GM15510 (cell line): ENCODE measurements around the gene FMNL3.

Experiments used
- POLR2A ChIP-seq: IDR thresholded peaks from 3 replicates; pipeline ENCODE4 v1.6.1; 2011; ENCODE audit warnings: borderline replicate concordance; ENCODE audit not compliant: insufficient read length; ENCODE audit errors: extremely low read depth

The FMNL3 gene

DNA sequence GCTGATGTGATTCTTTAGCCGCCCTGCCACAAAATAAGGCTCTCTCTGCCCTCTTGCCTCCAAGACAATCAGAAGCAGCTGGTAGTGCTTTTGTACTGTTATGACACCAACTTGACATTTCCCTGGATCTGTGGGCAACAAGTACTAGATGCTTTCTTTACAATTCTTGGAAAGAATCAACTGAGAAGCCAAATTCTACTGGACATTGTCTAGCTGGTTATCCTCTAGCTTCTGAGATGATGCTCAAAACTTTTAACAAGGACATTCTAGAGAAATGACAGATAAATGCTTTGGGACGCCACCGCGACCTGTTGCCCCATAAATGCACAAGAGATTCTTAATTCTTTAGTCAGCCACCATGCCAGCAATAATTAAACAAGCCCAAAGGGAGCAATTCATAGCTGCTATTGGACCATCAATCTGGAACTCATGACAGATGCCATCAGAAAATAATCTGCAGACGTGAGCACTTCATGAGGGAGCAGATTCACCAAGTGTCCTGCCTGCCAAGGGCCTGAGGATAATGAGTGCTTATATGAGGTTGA is 22.8 kb downstream of the FMNL3 start:
- no peak for TF ChIP-seq POLR2A

DNA sequence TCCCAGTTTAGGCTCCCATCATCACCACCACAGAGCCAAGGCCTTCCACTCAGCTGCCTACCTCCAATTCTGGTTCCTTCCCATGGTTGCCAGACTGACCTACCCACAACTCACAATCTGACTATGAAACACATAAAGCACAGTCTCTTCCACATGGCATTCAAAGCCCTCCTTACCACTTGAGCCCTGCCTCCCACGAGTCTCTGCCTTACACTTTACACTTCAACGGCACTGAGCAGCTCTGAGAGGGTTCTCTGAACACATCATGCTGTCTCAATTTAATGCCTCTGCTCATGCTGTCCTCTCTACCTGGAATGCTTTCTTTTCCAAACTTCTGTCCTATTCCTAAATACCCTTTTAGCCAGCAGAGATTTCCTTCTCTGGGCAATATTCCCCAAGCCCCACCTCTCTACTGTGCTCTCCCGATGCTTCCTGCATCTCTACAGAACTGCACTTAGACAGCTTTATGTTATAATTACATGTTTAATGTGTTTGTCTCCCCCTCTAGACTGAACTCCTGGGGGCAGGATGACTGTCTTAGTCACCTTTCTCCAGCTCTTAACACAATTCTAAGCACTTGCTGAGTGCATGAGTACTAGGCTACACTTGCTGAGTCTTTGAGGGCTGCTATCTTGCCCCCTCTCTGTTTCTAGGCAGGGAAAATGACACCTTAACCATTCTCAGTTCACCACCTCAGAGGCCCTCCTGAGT is 23.5 kb downstream of the FMNL3 start:
- TF ChIP-seq POLR2A, result no peak

DNA sequence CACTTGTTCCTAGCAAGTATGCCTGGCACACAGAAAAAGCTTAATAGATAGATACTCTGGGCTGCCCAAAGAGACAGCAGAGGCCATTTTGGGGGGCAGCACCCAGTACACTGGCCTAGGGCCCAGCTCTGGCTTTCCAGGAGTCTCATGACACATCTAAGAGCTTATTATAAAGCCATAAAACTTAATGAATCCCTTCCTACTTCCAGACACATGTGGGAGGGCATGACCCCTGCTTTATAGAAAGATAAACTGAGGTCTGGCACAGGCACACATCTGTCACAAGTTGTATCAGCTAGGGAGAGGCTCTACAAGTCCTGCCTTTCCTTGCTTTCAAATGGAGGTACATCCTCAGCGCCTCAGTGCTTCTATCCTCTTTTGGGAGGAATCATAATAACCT is 27.1 kb downstream of the FMNL3 start:
- TF ChIP-seq POLR2A, result no peak

DNA sequence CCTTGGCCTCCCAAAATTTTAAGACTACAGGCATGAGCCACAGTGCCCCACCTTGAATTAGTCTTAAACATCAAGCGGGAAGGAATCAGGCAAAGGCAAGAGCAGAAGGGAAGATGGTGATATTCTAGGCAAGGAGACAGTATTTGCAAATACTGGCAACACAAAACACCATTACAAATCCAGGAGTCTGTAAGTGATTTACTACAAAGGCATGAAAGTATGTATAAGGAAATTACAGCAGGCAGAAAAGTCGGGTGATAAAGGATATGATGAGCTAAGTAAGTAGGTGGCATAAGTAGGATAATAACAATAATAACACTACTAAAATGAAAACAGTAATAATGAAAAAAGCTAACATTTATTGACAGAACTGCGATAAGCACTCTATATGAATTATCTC is 28.5 kb downstream of the FMNL3 start:
- no peak for TF ChIP-seq POLR2A

DNA sequence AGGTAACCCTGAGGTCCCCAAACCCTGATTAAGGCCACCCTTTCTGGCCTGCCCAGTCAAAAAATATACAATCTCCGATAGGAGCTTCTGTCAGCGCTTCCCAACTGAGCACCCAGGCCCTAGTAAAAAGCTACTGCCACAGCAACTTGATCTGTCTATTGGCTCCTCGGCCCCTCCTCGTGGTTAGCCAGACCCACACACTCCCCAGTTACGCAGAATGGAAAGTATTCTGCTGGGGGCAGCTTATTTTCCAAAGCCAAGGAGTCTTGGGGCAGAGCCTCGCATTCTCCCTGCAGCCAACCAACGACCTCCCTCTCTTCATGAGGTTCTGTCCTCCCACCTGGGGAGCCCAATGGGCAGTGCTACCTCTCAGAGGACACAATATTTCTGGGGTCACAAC is 32.1 kb downstream of the FMNL3 start:
- TF ChIP-seq POLR2A, result no peak

DNA sequence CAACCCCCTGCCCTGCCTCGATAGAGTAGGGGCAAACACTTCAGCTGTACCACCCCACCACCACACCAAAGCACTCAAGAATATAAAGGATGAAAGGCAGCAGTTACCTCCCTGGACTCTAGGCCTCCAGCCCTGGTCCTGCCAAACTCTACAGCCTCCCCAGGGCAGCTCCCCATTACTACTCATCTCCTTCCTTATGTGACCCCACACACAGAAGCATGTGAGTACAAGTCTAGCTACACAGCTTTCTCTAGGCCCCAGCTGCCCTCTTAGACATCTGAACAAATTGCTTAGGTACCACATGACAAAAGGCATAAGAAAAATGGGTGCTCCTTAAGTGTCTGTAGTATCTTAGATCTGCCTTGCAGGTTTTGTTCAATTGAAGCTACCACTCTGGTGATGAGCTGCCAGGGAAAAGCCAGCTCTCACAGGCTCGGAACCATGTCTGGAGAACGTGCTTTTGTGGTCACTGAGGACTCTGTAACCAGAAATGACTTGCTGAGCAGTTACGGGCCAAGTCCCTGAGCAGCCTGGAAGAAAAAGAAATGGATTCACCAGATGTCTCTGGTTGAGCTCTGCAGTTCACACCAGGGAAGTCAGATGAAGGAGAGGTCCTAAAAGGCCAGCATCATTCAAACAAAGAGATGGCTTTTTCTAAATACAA is 32.8 kb downstream of the FMNL3 start:
- TF ChIP-seq POLR2A, result no peak

DNA sequence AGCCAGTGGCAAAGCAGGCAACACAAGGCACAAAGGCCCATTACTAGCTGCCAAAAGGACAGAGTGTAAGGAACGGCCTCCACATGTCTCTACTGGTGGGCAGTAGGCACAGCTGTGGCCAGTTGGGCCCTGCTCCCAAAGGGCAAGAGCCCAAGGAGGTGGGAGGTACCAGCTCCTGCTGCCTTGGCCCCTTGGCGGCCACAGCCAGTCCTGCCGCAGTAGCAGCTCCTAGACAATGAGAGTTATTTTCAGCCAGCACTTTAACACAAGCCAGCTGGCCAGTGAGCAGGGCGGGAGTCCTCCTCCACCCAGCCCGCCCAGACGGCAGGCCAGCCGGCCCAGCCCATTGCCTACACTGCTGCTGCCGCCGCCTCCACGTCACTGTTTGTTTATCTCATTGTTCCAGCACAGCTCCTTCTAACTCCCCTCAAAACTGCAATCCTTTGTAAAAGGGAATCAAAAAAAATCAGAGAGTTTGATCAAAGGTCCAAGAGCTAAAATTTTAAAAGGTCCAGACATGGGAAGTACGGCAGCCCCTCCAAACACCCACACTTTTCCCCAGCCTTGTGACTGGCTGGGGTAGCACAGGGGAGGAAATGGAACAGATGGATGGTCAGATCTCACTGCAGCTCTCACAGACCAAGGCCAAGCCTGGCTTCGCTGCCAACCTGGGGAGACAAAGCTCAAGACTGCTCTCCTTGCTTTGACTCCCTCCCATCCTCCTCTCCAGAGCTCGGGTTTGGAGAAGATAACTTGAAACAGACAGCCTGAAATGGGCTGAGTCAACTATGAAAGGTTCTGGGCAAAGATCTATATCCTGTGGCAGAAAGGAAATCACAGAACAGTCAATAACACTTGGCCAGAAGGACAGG is 33.5 kb downstream of the FMNL3 start:
- TF ChIP-seq POLR2A, result no peak

DNA sequence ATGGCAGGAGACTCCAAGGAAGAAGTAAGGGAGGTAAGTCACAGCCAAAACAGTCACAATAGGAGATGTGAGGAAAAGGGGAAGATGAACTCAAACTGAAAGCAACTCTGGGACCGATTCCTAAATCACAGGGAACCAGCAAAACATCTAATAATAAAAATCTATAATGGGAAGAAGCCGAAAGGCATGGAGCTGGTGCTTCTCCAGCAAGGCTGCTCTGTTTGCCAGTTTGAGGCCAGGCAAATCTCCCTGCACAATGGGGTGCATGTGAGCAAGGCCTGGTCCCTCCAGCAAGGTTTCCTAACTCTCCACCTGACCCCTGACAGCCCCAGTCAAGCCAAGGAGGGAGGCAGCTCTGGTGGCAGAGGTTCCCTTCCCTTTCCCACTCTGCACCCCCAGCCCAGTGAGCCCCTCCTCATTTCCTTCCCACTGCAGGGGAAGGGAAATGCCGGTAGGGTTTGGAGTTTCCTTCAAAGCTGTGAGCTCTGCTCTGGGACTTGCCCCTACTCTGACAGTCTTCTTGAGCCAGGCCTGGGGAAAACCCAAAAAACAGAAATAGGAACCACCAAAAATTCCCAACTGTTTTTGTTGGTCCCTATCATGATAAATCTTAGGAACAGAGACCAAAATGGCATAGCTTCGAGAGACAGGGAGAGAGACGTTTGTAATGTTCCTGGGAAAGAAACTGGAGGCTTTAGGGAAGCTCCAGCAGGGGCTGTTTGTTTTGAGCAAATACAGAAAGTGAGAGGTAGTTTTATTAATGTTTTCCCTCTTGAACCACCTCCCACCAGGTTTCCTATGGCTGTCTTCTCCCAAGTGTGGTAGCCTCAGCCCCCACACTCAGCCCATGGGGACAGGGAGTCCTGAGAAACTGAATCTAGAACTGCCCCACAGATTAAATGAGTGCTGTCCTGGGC is 34.6 kb downstream of the FMNL3 start:
- TF ChIP-seq POLR2A, result no peak

DNA sequence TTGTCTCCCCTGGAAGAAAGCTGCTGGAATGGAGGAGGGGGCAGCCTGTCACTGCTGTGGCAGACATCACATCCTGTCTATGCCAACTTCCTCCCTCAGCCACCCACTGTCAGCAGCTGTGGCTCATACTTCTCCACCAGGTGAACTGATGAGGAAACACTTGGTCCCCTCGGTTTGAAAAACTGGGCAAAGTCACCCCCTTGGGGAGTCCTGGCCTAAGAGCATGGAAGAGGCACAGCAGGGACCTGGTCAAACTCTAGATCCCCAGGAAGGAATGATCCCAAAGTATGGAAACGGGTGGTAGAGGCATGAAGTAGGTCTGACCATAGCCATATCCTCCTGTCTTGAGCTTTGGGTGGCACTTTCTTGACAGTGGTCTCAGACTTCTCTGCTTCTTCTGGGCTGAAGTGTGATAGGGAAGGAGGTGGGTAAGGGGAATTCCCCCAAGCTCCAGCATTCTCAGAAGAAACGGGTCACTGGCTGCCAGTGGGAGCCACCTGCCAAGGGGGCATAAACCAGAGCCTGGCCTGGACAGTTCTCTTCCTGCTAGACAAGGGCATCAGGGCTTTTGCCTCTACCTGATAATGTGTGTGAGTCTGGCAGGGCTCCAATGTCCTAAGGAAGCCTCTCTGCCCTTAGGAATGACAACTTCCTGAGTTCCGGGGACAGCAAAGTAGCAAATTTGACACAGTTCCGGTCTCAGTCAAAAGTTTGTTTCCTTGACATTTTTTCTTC is 36.0 kb downstream of the FMNL3 start:
- no peak for TF ChIP-seq POLR2A

DNA sequence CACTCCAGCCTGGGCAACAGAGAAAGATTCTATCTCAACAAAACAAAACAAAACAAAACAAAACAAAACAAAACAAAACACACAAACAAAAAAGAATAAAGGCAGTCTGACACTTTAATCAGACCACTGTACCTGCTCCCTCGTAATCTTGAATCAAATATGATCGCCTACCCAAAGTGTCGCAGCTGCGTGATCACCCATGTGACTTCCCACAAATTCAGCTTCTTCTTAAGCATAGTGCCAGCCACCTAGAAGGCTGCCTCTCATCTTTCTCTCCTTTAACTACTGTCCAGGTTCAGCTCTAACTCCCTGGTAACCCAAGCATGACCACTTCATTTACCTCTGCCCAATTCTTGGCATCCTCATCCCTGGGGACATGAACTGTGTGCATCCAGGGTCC is 37.4 kb downstream of the FMNL3 start:
- no peak for TF ChIP-seq POLR2A

DNA sequence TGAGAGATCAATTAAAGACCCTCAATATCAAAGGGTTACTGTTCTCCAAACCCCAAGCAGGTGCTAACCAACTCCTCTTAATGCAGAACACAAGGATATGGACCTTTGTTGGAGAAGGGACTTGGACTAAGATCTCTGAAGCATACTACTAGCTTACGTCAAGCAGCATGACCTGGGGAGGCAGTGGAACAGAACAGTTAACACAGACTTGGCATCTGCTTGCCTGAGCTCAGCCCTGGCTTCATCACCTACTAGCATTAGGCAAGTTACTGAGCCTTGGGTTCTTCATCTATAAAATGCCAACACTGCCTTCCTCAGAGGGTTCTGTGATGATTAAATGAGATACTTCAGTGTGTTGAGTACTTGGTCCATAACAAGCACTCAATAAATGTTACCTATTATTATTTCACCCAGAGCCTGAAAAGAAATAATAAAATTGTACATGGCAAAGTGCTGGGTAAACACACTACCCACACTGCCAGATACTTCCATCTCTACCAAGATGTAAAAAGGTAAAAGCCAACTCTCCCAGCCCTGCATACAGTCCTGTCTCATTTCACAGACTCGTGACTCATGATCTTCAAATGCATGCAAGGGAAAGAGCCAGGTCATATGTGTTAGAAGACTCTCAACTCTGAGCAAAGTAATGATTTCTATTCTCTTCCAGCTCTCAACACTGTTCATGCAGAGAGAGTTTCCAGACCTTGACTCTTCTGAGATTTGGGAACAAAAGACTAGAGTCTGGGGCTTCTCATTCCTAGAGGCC is 39.7 kb downstream of the FMNL3 start:
- no peak for TF ChIP-seq POLR2A

DNA sequence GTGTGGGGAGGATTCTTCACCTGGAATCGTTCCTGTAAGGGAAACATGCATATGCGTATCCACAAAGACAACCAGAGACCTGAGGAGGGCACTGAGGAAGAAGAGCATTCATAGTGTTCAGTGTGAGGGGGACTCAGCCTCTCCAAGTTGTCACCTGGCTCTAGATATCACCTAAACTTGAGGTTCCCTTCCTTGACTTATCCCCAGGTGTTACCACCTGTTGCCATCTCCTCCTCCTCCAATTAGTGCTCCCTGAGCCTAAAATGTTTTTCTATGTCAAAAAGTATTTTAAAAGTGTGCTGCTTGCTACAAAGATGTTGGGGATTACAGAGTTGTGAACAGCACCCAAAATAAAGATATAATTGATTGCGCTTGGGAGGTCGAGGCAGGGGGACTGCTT is 41.0 kb downstream of the FMNL3 start:
- no peak for TF ChIP-seq POLR2A

DNA sequence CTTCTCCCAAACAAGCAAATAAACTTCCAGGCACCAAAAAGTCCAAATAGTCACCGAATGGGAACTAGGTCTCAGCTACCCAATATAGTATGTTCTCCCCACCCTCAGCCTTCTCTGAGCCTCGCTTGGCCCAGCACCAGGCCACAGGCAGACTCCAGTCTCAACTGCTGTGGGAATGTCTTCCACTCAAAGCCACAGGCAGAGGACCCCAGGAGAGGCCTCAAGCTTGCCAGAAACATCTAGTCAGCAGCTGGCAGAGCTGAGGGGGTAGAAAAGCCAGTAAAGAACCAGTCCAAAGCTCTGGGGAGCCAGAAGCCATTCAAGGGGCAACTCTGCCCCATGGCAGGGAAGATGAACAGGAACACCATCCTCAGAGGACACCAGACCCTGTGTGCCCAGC is 41.8 kb downstream of the FMNL3 start:
- TF ChIP-seq POLR2A, result no peak
